Trophoblast cell (in vitro differentiated cells and primary cell): ENCODE results near the gene EXTL1.

ENCODE experiments used
- DNase-seq, 2 donors: peaks; one replicate each; pipeline ENCODE4 v3.0.0-alpha.2; 2016
- H2AFZ ChIP-seq: 2 replicates; pipeline ENCODE4 v1.6.1; 2013; ENCODE audit warnings: low read length, moderate library complexity, mild to moderate bottlenecking; ENCODE audit not compliant: insufficient read depth, poor library complexity
- H2AK5ac ChIP-seq: 2 replicates; pipeline ENCODE4 v1.6.1; 2013; ENCODE audit warnings: mild to moderate bottlenecking, low read length
- H2BK120ac ChIP-seq: 2 replicates; pipeline ENCODE4 v1.6.1; 2013; ENCODE audit warnings: low read length, mild to moderate bottlenecking, moderate library complexity; ENCODE audit not compliant: insufficient read depth, poor library complexity
- H2BK12ac ChIP-seq: 2 replicates; pipeline ENCODE4 v1.6.1; 2013; ENCODE audit warnings: mild to moderate bottlenecking, low read length, moderate library complexity
- H2BK5ac ChIP-seq: 2 replicates; pipeline ENCODE4 v1.6.1; 2013; ENCODE audit warnings: low read length, low read depth, moderate library complexity, mild to moderate bottlenecking; ENCODE audit not compliant: poor library complexity
- H3K14ac ChIP-seq: 2 replicates; pipeline ENCODE4 v1.6.1; 2013; ENCODE audit warnings: mild to moderate bottlenecking, low read length
- H3K18ac ChIP-seq: 2 replicates; pipeline ENCODE4 v1.6.1; 2013; ENCODE audit warnings: mild to moderate bottlenecking, low read length
- H3K23ac ChIP-seq: 2 replicates; pipeline ENCODE4 v1.6.1; 2013; ENCODE audit warnings: low read length
- H3K27ac ChIP-seq: 2 replicates; pipeline ENCODE4 v1.5.1; 2013; ENCODE audit warnings: low read depth, mild to moderate bottlenecking, inconsistent platforms, low read length, moderate library complexity
- H3K27me3 ChIP-seq: 2 replicates; pipeline ENCODE4 v1.6.1; 2013; ENCODE audit warnings: inconsistent platforms, mild to moderate bottlenecking, low read length, moderate library complexity; ENCODE audit not compliant: insufficient read depth
- H3K36me3 ChIP-seq, 2 experiments: 1 replicate in 1 of 2; 2 replicates in 1 of 2; pipeline ENCODE4 v1.6.1; 2013; ENCODE audit warnings: low read length in 2 of 2, mild to moderate bottlenecking in 2 of 2, moderate library complexity in 1 of 2; ENCODE audit not compliant: insufficient read depth in 2 of 2, control insufficient read depth in 1 of 2
- H3K4ac ChIP-seq: 2 replicates; pipeline ENCODE4 v1.6.1; 2013; ENCODE audit warnings: low read depth, mild to moderate bottlenecking, low read length, moderate library complexity
- H3K4me1 ChIP-seq, 2 experiments: 1 replicate in 1 of 2; 2 replicates in 1 of 2; pipeline ENCODE4 v1.6.1; 2013; ENCODE audit warnings: low read length in 2 of 2, mild to moderate bottlenecking in 2 of 2, moderate library complexity in 1 of 2; ENCODE audit not compliant: insufficient read depth in 2 of 2, control insufficient read depth in 1 of 2
- H3K4me2 ChIP-seq: 2 replicates; pipeline ENCODE4 v1.6.1; 2013; ENCODE audit warnings: inconsistent platforms, mild to moderate bottlenecking, low read length, moderate library complexity
- H3K4me3 ChIP-seq: 2 replicates; pipeline ENCODE4 v1.5.1; 2013; ENCODE audit warnings: mild to moderate bottlenecking, low read depth, low read length, inconsistent platforms
- H3K79me1 ChIP-seq: one replicate; pipeline ENCODE4 v1.6.1; 2013; ENCODE audit warnings: low read length
- H3K79me2 ChIP-seq: 2 replicates; pipeline ENCODE4 v1.6.1; 2013; ENCODE audit warnings: low read length, mild to moderate bottlenecking; ENCODE audit not compliant: control insufficient read depth, insufficient read depth, poor library complexity
- H3K9ac ChIP-seq: 2 replicates; pipeline ENCODE4 v1.6.1; 2013; ENCODE audit warnings: mild to moderate bottlenecking, low read length
- H3K9me3 ChIP-seq: 2 replicates; pipeline ENCODE4 v1.6.1; 2013; ENCODE audit warnings: low read depth, mild to moderate bottlenecking, control low read depth, inconsistent platforms, low read length; ENCODE audit not compliant: insufficient read depth
- H4K12ac ChIP-seq: 2 replicates; pipeline ENCODE4 v1.6.1; 2013; ENCODE audit warnings: low read depth, mild to moderate bottlenecking, low read length, moderate library complexity
- H4K8ac ChIP-seq: 2 replicates; pipeline ENCODE4 v1.6.1; 2013; ENCODE audit warnings: low read depth, mild to moderate bottlenecking, low read length, moderate library complexity
- H4K91ac ChIP-seq: one replicate; pipeline ENCODE4 v1.6.1; 2013; ENCODE audit warnings: low read depth, mild to moderate bottlenecking, low read length, moderate library complexity
- WGBS: extraction: QIAGEN DNeasy Blood & Tissue Kit; methylation state at CpG from one replicate; pipeline ENCODE4 v1.1.7; 2013; ENCODE audit warnings: missing lambda C conversion rate; ENCODE audit not compliant: insufficient read length, insufficient coverage; ENCODE audit errors: extremely low coverage; 5-methylcytosine and 5-hydroxymethylcytosine counted together

EXTL1 gene

DNA sequence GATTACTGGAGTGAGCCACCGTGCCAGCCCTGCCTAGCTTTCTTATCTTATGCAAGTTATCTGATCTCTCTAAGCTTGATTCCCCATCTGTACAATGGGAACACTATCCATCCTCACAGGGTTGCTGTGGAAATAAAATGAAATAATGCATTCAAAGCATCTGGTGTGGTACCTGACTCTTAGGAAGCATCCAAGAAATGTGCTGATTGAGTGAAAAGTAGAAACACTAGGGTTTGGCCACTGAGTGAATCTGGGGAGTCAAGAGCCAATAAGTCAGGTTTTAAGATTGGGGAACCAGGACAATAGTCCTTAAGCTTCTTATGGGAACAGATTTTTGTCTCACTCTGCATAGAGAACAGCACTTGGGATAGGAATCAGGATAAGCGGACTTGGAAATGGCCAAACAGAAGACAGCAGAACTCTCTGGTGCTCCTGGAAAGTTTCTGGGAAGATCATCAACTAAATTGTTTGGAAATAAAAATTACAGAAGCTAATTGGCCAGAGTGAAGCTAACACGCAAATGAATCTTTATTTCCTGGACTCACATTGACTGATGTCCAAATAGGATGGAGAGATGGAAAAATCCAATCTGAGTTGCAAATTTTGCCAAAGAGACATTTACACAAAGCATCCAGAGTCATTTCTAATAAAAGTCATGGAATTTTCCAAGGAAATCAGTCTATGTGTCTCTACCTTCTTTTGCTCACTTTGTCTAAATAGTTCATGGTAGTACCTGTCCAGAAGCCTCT lies 27.0 kb upstream of the EXTL1 start:
- Histone ChIP-seq H2BK12ac (no peak overlapping the region), H3K4me2 (no peak overlapping the region), H3K4me3 (no peak overlapping the region), H3K18ac (no peak overlapping the region), H4K8ac (no peak overlapping the region), H3K9me3 (peaks cover 2% of the 10 kb centered on the region), H3K79me1 (peaks cover 8% of the 10 kb centered on the region), H3K27ac (no peak overlapping the region), H3K4ac (no peak overlapping the region), H3K36me3 (peaks cover 0 to 1% of the 10 kb centered on the region in 2 experiments), H3K4me1 (peaks cover 21 to 24% of the 10 kb centered on the region in 2 experiments), H2BK5ac (no peak overlapping the region), H3K23ac (no peak overlapping the region), H4K91ac (no peak overlapping the region), H2AK5ac (no peak overlapping the region), H3K14ac (no peak overlapping the region), H3K27me3 (no peaks in the 10 kb centered on the region), H4K12ac (no peak overlapping the region), H2BK120ac (no peak overlapping the region), H2AFZ (no peak overlapping the region), H3K9ac (no peak overlapping the region), H3K79me2 (peaks cover 2% of the 10 kb centered on the region)
- WGBS = no CpG with 5 or more reads among the region's 3 CpGs
- no peak for DNase-seq

DNA sequence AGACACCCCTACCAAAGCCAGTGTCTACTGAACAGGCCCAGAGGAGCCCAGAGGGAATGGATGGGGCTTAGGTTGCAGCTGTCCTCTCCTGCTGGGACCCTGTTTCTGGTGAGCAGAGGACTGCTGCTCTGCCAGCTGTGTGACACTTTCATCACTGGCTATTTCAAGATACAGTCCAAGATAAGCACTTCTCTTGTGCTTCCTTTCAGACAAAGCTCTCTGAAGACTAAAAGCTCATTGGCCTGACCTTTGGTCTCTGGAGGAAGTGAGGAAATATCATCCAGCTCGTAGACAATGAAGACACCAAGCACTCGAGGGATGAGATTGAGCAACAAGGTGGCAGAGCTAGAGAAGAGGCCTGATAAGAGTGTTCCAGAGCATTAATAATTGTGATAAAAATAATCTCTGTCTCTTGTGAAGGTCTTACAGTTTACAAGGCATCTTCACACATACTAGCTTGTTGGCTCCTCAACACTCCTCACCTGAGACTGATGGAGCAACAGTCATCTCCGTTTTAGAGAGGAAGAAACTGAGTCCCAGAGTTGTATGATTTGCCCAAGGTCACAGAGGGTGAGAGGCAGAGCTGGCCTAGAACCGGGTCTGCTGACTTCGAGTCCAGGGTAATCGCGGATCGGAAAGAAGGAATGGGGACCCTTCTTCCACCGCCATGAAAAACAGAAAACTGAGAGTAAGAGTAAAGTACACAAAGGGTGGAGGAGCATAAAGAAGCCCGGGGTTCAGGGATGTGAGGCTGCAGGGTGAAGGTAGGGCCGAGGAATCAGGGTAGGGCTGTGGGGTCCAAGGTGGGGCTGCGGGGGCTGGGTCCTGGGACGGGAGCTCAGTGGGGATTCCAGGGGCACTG lies 24.4 kb upstream of the EXTL1 start:
- no peak overlapping the region for H3K23ac ChIP-seq
- peak overlapping the region; percentile 16 for H3K4ac ChIP-seq
- H3K27ac ChIP-seq = peak overlapping the region; percentile 46
- H3K4me2 ChIP-seq = peak overlapping the region; percentile 79
- H3K79me1 ChIP-seq = peaks cover 8% of the 10 kb centered on the region
- peak overlapping the region; percentile 94 for H4K91ac ChIP-seq
- peak overlapping the region; percentile 17 for H2AK5ac ChIP-seq
- no peaks in the 10 kb centered on the region for H3K27me3 ChIP-seq
- H2BK5ac ChIP-seq = peak overlapping the region; percentile 55
- peak overlapping the region; percentile 49 for H2BK120ac ChIP-seq
- H3K14ac ChIP-seq = peak overlapping the region; percentile 75
- H3K9me3 ChIP-seq = no peaks in the 10 kb centered on the region
- peak overlapping the region; percentile 71 for H3K4me3 ChIP-seq
- peaks cover 0 to 1% of the 10 kb centered on the region in 2 experiments for H3K36me3 ChIP-seq
- no CpG with 5 or more reads among the region's 13 CpGs for WGBS
- H2AFZ ChIP-seq = peak overlapping the region; percentile 32
- peaks cover 8 to 12% of the 10 kb centered on the region in 2 experiments for H3K4me1 ChIP-seq
- H3K9ac ChIP-seq = peak overlapping the region; percentile 74
- peak overlapping the region; percentile 71 for H4K12ac ChIP-seq
- peaks cover 2% of the 10 kb centered on the region for H3K79me2 ChIP-seq
- H2BK12ac ChIP-seq = peak overlapping the region; percentile 53
- H3K18ac ChIP-seq = peak overlapping the region; percentile 41
- DNase-seq = peak; percentile 36 to 82
- H4K8ac ChIP-seq = peak overlapping the region; percentile 90

DNA sequence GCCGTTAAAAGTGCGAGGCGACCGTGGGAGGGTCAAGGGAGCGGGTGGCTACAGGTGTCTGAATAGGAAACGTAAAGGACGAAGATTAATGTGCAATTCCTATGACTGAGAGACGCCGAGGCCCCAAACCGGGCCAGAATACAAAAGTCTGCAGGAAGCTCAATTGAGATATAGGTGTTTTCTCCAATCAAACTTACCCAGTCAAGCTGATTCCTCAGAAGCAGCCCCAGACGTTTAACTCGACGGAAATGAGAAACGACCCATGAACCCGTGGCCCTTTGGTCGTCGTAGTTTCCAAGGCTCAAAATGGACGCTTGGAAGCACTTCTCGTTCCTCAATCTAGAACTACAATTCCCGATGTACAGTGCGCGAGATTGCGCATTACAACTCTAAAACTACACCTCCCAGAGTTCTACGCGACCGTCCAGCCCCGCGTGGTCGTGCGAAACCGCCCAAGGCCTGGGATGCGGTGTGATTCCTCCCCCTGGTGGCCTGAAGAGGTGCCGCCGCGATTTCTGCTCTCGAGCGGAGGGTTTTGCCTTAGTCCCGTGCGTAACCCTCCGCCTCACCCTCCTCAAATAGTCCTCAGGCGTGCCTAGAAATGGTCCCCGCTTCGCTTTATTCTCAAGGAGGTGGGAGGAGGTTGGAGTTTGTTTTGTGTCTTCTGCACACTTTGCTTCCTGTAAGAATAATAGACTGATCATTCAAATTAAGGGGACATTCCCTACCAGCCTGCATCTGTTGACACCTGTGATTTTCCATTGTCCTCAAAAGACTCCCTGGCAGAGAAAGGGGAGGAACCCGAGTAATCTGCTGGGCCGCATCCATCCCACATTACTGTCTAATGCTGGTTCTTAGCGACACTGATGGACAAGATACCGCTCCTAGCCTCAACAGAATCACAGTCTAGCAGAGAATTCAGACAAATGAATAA lies 23.5 kb upstream of the EXTL1 start, which contains the start of gene PAFAH2:
TSS of gene PAFAH2 (minus strand) at position 236 of the 934 bp plus-strand sequence. CDS start 7,247 bp downstream, outside the sequence.
- Histone ChIP-seq H3K36me3 (peaks cover 0 to 1% of the 10 kb centered on the region in 2 experiments), H3K4ac (peak within 1 kb of the TSS; percentile 16)

More for the DNA sequence above, 23.5 kb upstream of the EXTL1 start, which contains the start of gene PAFAH2:
- Histone ChIP-seq H2BK120ac (peak within 1 kb of the TSS; percentile 49), H3K18ac (peak within 1 kb of the TSS; percentile 41), H3K4me1 (peaks cover 4 to 8% of the 10 kb centered on the region in 2 experiments), H3K4me2 (peak within 1 kb of the TSS; percentile 79), H3K79me1 (peaks cover 8% of the 10 kb centered on the region), H3K14ac (peak within 1 kb of the TSS; percentile 75), H3K23ac (no peak within 1 kb of the TSS), H2BK12ac (peak within 1 kb of the TSS; percentile 53), H3K27ac (peak within 1 kb of the TSS; percentile 46), H2AFZ (peak within 1 kb of the TSS; percentile 74), H4K8ac (peak within 1 kb of the TSS; percentile 90), H3K9me3 (no peaks in the 10 kb centered on the region), H4K12ac (peak within 1 kb of the TSS; percentile 71), H3K79me2 (peaks cover 2% of the 10 kb centered on the region), H2BK5ac (peak within 1 kb of the TSS; percentile 55), H3K27me3 (no peaks in the 10 kb centered on the region), H3K4me3 (peak within 1 kb of the TSS; percentile 71), H2AK5ac (peak within 1 kb of the TSS; percentile 17), H3K9ac (peak within 1 kb of the TSS; percentile 74), H4K91ac (peak within 1 kb of the TSS; percentile 94)
- WGBS = no CpG with 5 or more reads among the region's 47 CpGs
- peak; percentile 99 to 100 for DNase-seq
